ENCODE results near the gene ST8SIA5.

Gene ST8SIA5

DNA sequence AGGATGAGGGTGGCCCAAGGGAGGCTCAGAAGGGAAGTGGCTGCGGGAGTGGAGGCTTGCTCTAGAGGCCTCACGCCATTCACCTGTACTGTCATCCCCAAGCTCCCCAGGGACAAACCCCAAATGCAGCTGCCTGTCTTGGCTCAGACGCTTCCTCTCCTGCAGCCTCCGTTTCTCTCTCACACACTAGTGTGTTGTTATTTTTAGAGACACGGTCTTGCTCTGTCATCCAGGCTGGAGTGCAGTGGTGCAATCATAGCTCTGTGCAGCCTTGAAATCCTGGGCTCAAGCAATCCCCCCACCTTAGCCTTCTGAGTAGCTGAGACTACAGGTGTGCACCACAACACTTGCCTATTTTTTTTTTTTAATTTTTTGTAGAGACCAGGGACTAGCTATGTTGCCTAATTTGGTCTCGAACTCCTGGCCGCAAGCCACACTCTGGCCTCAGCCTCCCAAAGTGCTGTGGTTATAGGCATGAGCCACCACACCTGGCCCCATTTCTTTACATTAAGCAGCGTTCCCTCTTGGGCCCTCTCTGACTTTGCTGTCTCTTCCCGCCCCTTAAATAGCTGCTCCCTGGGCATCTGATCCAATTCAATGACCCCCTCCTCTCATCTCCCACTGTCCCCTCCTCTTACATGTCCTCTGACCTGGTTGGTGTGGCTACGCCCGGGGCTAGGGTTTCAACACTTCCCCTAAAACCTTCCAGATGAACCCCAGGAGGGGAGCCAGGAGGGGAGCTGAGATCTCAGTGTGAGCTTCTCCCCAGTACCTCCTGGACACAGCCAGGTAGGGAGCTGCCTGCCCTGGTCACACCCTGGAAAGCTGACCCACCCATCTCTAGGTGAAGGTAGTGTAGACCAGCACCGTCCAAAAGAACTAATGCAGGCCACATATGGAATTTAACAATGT is 75.8 kb downstream of the ST8SIA5 start:
- Histone ChIP-seq H3K4me1 (ENCODE audit: insufficient read depth, low read length) (no peaks in the 10 kb centered on the region; the same call in 1 of the 2 replicates), H3K9ac (ENCODE audit: low read depth, low read length) (no peak overlapping the region), H3K36me3 (ENCODE audit: insufficient read depth, low read length) (no peaks in the 10 kb centered on the region), H3K9me3 (ENCODE audit: control insufficient read depth, insufficient read depth, low read length) (no peaks in the 10 kb centered on the region)

DNA sequence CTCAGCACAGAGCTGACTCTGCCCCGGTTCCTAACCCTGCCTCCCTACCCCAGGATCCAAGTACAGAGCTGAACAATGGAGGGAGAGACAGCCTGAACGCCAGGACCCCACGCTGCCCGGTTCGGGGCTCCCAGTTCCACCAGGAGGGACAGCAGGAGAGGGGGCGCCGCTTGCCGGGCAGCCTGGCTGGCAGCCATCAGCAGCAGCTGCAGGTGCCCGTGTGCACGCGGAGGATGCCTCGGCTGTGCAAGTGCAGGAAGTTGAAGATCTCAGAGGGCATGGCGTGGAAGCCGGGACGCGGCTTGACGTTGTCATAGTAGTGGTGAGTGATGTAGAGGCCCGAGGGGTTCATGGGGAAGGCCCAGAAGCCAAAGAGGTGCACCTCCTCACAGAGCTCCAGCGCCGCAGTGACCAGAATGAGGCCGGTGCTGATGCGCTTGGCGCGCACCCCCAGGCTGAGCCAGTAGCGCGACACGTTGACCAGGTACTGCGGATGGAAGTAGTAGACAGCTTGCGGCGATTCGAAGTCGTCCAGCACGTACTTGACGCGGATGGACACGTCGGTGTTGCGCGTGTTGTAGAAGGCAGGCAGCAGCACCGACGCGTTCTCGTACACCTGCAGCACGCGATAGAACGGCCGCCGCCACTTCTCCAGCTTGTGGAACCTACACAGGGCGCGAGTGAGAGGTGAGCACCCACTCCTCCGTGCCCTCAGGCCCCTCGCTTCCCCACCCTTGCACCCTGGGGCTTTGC is 76.8 kb downstream of the ST8SIA5 start:
- Histone ChIP-seq H3K9ac (ENCODE audit: low read depth, low read length) (no peak overlapping the region), H3K9me3 (ENCODE audit: control insufficient read depth, insufficient read depth, low read length) (no peaks in the 10 kb centered on the region), H3K36me3 (ENCODE audit: insufficient read depth, low read length) (no peaks in the 10 kb centered on the region), H3K4me1 (ENCODE audit: insufficient read depth, low read length) (no peaks in the 10 kb centered on the region; the same call in 1 of the 2 replicates)

DNA sequence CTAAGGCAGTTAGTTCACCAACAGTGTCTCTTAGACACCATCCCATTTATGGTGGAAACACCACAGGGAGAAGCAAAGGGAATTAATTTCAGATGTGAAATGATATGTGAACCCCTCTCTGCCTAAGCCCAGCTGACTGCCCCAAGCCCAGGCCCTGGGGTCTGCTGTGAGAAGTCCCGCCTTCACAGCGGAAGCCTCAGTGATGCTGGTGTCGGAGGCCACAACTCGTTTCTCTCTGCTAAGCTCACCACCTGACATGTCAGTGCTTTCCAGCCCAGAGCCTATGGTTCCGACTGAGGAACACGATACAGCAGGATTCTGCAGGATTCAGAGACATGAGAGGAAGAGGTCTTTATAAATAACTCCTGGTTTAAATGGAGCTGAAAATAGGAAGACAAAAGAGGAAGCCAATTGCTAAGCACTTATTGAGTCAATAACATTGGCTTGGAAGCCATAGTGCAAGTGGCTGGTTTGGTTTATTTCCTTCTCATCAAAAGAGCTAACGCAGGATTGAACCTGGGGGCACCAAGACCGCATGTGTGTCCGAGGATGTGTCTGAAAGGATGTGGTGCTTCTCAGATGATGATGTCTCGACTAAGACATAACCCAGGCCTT is 78.0 kb downstream of the ST8SIA5 start:
- H3K9me3 ChIP-seq (ENCODE audit: control insufficient read depth, insufficient read depth, low read length) = no peaks in the 10 kb centered on the region

DNA sequence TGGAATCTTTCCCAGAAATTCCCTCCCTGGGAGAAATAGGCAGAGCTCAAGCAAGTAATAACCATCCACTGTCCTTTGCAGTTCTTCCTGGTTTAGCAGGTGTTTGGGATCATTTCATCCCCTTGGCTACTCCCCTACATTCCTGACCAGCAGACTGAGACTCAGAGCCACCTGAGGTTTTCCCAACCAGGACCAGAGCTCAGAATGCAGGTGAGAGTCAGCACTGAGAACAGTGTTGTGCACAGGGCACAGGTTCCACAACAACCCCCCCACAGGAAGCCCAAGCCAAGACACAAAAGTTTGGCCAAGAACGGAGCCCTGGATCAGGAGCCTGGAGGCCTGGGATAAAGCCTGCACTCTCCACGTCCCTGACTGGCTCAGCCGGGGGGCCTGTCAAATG is 78.8 kb downstream of the ST8SIA5 start:
- H3K9me3 ChIP-seq (ENCODE audit: control insufficient read depth, insufficient read depth, low read length) = no peaks in the 10 kb centered on the region
- no peaks in the 10 kb centered on the region for H3K36me3 ChIP-seq (ENCODE audit: insufficient read depth, low read length)
- no peak overlapping the region for H3K9ac ChIP-seq (ENCODE audit: low read depth, low read length)
- H3K4me1 ChIP-seq (ENCODE audit: insufficient read depth, low read length) = no peaks in the 10 kb centered on the region; the same call in 1 of the 2 replicates

More for the DNA sequence above, 78.0 kb downstream of the ST8SIA5 start:
- Histone ChIP-seq H3K4me1 (ENCODE audit: insufficient read depth, low read length) (no peaks in the 10 kb centered on the region; the same call in 1 of the 2 replicates), H3K9ac (ENCODE audit: low read depth, low read length) (no peak overlapping the region), H3K36me3 (ENCODE audit: insufficient read depth, low read length) (no peaks in the 10 kb centered on the region)

DNA sequence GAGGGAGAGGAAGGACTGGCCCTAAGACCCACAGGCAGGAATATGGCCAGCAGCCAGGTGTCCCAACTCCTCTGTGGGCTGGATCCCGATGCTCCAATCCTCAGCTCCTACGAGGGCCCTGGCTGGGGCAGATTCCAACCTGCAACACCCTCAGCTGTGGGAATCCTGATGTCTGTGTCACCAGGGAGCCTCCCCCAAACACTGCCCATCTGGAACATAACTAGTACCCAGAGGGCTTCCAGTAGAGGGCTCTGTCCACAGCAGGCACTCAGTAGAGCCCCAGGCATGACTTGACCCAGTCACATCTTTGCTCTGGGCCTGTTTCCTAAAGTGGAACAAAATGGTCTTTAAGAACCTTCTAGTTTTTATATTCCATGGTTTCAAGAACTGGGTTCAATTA is 79.2 kb downstream of the ST8SIA5 start:
- no peak overlapping the region for H3K9ac ChIP-seq (ENCODE audit: low read depth, low read length)
- no peaks in the 10 kb centered on the region for H3K9me3 ChIP-seq (ENCODE audit: control insufficient read depth, insufficient read depth, low read length)
- H3K4me1 ChIP-seq (ENCODE audit: insufficient read depth, low read length) = no peaks in the 10 kb centered on the region; the same call in 1 of the 2 replicates
- no peaks in the 10 kb centered on the region for H3K36me3 ChIP-seq (ENCODE audit: insufficient read depth, low read length)

DNA sequence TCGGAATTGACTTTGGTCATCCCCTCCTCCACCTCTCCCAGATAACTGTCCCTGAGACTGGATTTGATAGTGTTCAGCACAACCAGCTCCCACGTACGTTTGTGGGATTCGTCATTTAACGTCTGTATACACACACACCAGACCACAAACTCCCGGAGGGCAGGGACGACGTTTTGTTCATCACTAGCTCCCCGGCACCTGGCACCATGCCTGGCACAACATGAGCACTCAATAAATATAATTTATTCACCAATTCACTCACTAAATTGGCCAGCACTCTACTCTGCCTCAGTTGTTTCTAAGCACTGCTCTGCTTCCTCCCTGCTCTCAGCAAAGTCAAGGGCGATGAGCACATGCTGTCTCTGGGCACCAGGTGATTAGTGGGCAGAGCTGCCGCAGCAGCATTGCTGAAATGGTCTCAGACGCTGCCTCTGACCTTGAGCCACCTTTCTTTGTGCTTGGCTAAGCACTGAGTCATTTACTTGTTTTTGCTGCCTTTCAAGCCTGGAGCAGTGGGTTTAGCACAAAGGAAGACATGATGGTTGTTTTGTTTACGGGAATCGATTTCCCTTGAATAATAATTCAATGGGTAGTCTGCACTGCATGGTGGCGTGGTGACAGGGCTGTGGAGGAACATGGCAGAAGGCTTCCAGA is 80.5 kb downstream of the ST8SIA5 start:
- Histone ChIP-seq H3K9me3 (ENCODE audit: control insufficient read depth, insufficient read depth, low read length) (no peaks in the 10 kb centered on the region), H3K36me3 (ENCODE audit: insufficient read depth, low read length) (no peaks in the 10 kb centered on the region), H3K4me1 (ENCODE audit: insufficient read depth, low read length) (no peaks in the 10 kb centered on the region; the same call in 1 of the 2 replicates), H3K9ac (ENCODE audit: low read depth, low read length) (no peak overlapping the region)

DNA sequence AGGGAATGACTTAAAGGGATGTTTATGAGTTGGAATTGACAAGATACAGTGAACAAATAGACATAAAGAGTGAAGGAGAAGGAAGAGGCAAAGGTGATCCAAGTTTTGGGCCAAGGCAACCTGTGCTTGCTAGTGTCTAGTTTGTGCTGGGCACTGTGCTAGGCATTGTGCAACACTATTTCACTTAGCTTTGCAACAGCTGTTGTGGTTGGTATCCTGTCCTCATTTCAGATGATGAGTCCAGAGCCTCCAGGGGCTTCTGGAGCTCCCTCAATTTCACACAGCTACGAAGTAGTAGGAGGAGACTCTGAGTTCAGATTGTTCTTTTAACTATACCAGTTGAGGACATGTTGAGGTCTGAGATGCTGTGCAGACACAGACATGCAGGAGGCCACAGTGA is 81.7 kb downstream of the ST8SIA5 start:
- H3K4me1 ChIP-seq (ENCODE audit: insufficient read depth, low read length) = no peaks in the 10 kb centered on the region; the same call in 1 of the 2 replicates
- no peaks in the 10 kb centered on the region for H3K36me3 ChIP-seq (ENCODE audit: insufficient read depth, low read length)
- no peaks in the 10 kb centered on the region for H3K9me3 ChIP-seq (ENCODE audit: control insufficient read depth, insufficient read depth, low read length)
- no peak overlapping the region for H3K9ac ChIP-seq (ENCODE audit: low read depth, low read length)

DNA sequence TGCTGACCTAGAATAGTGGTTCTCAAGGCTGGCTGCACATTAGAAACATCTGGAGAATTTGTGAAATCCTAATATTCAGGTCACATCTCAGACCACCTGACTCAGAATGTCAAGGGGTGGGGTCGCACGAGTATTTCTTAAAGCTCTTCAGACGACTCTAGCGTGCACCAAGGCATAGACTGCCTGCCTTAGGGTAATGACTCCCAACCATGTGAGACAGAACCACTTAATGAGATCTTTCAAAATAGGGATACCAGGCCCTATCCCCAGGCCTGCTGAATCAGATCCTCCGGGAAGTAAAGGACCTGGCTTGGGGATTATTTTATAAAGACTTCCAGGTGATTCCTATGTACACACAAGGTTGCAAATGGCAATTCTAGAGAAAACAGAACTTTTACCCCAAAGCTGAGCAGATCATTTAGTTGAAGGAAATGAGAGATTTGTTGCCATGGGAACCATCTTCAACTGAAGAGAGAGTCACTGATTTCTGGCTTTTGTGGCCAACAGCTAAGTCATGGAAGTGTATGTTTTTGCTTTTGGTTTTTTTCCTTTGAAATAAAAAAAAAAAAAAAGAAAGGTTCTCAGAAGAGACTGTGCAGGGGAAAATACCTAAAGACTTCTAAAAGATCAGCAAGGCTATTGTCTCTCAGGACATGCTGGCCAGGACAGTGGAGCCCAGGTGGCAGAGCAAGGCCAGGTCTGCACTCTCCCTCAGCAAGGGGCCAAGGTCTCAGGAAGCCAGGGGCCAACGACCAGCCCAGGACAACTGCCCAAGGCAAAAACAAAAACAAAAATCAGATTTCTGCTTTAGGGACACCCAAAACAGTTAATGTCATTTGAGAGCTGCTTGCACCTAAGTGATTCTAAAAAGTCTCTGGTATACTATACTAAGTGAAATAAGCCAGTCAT is 84.5 kb downstream of the ST8SIA5 start:
- H3K4me1 ChIP-seq (ENCODE audit: insufficient read depth, low read length) = no peaks in the 10 kb centered on the region; the same call in 1 of the 2 replicates
- no peaks in the 10 kb centered on the region for H3K36me3 ChIP-seq (ENCODE audit: insufficient read depth, low read length)
- H3K9ac ChIP-seq (ENCODE audit: low read depth, low read length) = no peak overlapping the region
- H3K9me3 ChIP-seq (ENCODE audit: control insufficient read depth, insufficient read depth, low read length) = no peaks in the 10 kb centered on the region

DNA sequence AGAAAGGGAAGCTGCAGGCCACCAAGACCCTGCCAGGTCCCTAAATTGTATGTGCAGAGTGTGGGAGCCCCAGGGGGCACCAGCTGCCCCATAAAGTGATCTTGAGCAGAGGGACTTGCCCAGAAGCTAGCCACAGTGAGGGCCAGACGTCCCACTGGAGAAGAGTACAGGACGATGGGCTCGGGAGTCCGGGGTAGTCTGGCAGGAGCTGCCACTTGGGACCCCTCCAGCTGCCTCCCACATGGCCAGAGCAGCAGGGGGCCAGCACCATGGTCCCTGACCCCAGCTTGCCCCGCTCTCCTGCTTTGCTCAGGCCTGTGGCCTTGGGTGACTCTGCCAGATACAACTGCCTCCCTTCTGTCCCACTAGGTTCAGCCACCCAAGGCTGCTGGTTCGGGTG is 88.2 kb downstream of the ST8SIA5 start:
- Histone ChIP-seq H3K36me3 (ENCODE audit: insufficient read depth, low read length) (no peaks in the 10 kb centered on the region), H3K9me3 (ENCODE audit: control insufficient read depth, insufficient read depth, low read length) (no peaks in the 10 kb centered on the region), H3K4me1 (ENCODE audit: insufficient read depth, low read length) (no peaks in the 10 kb centered on the region), H3K9ac (ENCODE audit: low read depth, low read length) (no peak overlapping the region)

DNA sequence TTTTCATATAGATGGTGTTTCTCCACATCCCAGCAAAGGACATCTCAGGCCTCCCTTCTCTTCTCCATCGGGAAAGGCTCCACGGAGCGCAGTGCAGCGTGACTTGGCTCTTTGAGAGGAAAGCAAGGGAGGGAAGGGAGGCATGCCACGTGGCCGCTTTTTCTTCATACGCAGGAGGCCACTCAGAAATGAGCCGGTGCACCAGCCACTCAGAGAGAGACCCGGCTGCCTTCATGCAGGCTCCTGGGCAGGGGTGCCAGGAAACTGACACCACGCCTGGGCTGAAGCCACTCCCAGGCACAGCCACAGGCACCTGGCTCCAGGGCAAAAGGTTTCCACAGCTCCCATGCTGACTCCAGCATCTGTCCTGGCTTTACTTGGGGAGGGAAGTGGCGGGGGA is 88.7 kb downstream of the ST8SIA5 start:
- Histone ChIP-seq H3K9me3 (ENCODE audit: control insufficient read depth, insufficient read depth, low read length) (no peaks in the 10 kb centered on the region), H3K9ac (ENCODE audit: low read depth, low read length) (no peak overlapping the region), H3K36me3 (ENCODE audit: insufficient read depth, low read length) (no peaks in the 10 kb centered on the region), H3K4me1 (ENCODE audit: insufficient read depth, low read length) (no peaks in the 10 kb centered on the region)

DNA sequence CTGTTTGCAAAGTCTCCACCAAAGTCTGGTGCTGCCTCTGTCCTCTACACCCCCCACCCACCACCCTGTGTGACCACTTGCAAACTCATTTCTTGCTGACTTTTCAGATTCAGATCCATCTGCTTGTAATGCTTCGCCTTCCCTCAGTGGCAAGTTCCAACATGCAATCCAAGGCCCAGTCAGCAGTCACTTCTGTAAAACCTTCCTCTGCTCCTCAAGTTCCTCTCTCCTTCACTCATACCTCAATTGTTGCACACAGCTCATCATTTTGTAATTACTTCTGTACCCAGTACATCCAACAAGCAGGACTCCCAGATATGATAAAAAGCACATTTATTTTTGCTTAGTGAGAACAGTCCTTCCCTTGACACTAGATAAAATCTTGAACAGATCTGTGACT is 93.3 kb downstream of the ST8SIA5 start:
- no peaks in the 10 kb centered on the region for H3K4me1 ChIP-seq (ENCODE audit: insufficient read depth, low read length)
- no peaks in the 10 kb centered on the region for H3K36me3 ChIP-seq (ENCODE audit: insufficient read depth, low read length)
- H3K9ac ChIP-seq (ENCODE audit: low read depth, low read length) = no peak overlapping the region
- H3K9me3 ChIP-seq (ENCODE audit: control insufficient read depth, insufficient read depth, low read length) = no peaks in the 10 kb centered on the region

DNA sequence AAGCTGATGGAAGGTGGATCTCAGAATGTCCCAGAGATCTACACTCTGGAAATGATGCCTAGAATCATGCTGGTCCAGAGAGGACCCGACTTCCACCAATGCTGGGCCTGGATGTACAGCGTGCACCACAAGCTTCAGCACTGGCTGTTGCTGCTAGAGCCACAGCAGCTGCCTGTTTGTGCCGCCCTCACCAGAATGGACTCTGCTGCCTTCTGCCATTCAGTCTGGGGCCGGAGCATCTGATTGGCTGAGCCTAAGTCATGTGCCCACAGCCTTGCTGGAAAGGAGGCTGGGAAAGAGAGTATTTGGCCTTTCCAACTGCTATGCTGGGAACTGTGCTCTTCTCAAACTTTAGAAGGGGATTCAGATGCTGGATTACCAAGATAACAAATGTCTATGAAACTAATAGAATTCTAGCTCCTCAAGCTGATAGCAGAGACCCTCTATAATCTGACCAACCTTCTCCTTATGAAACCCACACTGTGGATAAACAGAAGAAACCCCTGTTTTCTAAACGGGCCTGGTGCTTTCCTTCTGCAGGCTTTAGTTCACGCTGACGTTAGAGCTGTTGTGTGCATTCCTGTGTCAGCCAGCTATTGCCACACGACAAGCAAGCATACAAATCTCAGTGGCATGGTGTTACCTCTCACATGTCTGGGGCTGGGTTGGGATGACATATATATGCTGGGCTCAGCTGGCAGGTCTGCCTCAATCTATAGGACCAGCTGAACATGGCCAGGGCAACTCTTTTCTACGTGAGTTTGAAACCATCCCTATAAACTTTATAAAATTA is 95.7 kb downstream of the ST8SIA5 start:
- H3K9ac ChIP-seq (ENCODE audit: low read depth, low read length) = no peak overlapping the region
- no peaks in the 10 kb centered on the region for H3K9me3 ChIP-seq (ENCODE audit: control insufficient read depth, insufficient read depth, low read length)

DNA sequence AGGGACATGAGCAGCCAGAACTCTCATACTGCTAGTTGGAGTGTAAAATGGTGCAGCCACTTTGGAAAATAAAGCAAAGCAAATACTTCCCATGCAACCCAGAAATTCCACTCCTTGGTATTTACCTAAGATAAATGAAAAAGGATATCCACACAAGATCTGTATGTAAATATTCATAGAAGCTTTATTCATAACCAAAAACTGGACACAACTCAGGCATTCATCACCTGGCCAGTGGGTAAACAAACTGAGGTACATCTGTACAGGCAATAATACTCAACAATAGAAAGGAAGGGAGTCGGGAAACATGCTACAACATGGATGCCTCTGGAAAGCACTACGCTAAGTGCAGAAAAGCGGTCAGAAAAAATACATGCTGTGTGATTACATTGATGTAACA is 97.4 kb downstream of the ST8SIA5 start:
- H3K4me1 ChIP-seq (ENCODE audit: insufficient read depth, low read length) = peaks cover 5% of the 10 kb centered on the region; the same call in 1 of the 2 replicates
- H3K9ac ChIP-seq (ENCODE audit: low read depth, low read length) = no peak overlapping the region
- no peaks in the 10 kb centered on the region for H3K36me3 ChIP-seq (ENCODE audit: insufficient read depth, low read length)
- no peaks in the 10 kb centered on the region for H3K9me3 ChIP-seq (ENCODE audit: control insufficient read depth, insufficient read depth, low read length)

More for the DNA sequence above, 95.7 kb downstream of the ST8SIA5 start:
- H3K4me1 ChIP-seq (ENCODE audit: insufficient read depth, low read length) = peaks cover 5% of the 10 kb centered on the region; the same call in 1 of the 2 replicates
- H3K36me3 ChIP-seq (ENCODE audit: insufficient read depth, low read length) = no peaks in the 10 kb centered on the region

Measured in ES-I3 (cell line).